ENCODE results near the gene RPP14.
A peak's percentile ranks its signal among the peaks of the same experiment; 100 is the strongest.

Gene RPP14

DNA sequence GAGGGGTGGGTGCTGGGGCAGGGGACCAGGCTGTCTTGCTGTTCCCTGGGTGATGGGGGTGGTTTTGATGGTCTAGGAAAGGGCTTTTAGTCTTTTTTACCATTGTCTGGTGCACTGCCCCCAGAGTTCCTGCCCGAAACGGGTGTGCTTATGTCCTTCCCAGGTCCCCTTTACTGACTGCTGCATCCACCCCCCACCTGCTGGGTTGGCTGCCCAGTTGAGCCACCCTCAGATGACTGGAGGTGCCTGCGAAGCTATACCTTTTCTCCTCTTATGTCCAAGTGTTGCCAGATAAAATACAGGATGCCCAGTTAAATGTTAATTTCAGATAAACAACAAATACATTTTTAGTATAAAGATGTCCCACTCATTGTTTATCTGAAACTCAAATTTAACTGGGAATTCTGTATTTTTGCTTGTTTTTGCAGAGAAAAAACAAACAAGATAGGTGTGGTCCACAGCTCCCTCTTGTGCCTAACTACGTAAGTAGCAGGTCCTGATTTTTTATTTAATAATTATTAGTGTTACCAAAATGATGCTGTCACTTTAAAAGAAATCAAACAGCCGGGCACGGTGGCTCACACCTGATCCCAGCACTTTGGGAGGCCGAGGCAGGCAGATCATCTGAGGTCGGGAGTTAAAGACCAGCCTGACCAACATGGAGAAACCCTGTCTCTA is 6.1 kb upstream of the RPP14 start:
- ATAC-seq, result peak; percentile 57; the same call in 2 of the 3 replicates

DNA sequence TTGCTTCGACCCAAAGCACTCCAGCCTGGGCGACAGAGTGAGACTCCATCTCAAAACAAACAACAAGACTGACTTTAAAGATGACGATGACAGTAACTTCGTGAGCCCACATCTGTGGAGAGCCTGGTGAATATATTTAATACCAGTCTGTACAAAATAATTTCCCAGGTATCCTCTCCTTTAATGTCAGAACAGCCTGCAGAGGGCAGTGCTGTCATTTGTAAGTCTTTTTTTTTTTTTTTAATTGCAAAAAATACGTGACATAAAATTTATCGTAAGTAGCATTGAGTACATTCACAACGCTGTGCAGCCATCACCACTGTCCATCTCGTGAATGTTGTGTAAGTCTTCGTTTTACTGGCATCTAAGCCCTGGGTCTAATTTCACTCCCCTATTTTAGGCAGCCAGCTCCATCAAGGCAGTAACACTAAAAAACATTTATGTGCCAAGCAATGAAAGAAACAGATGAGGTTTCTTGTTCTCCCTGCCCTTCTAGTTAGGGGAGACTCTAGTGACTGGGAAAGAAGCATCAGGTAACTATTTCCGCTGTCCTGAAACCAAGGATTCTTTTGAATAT is 1.7 kb downstream of the RPP14 start:
- no peak for TF ChIP-seq ZFP3 (CRISPR knock-in tag; IDR thresholded peaks at IDR 0.05)
- TF ChIP-seq ESRRG (CRISPR knock-in tag; IDR thresholded peaks at IDR 0.05), result no peak
- TF ChIP-seq, protein P1, sequence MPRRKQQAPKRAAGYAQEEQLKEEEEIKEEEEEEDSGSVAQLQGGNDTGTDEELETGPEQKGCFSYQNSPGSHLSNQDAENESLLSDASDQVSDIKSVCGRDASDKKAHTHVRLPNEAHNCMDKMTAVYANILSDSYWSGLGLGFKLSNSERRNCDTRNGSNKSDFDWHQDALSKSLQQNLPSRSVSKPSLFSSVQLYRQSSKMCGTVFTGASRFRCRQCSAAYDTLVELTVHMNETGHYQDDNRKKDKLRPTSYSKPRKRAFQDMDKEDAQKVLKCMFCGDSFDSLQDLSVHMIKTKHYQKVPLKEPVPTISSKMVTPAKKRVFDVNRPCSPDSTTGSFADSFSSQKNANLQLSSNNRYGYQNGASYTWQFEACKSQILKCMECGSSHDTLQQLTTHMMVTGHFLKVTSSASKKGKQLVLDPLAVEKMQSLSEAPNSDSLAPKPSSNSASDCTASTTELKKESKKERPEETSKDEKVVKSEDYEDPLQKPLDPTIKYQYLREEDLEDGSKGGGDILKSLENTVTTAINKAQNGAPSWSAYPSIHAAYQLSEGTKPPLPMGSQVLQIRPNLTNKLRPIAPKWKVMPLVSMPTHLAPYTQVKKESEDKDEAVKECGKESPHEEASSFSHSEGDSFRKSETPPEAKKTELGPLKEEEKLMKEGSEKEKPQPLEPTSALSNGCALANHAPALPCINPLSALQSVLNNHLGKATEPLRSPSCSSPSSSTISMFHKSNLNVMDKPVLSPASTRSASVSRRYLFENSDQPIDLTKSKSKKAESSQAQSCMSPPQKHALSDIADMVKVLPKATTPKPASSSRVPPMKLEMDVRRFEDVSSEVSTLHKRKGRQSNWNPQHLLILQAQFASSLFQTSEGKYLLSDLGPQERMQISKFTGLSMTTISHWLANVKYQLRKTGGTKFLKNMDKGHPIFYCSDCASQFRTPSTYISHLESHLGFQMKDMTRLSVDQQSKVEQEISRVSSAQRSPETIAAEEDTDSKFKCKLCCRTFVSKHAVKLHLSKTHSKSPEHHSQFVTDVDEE (CRISPR knock-in tag; IDR thresholded peaks at IDR 0.05), result no peak
- no peak for TF ChIP-seq CSDC2 (CRISPR knock-in tag; IDR thresholded peaks at IDR 0.05)
- TF ChIP-seq GLIS3 (CRISPR knock-in tag; IDR thresholded peaks at IDR 0.05), result no peak
- no peak for TF ChIP-seq ZNF565 (CRISPR knock-in tag; conservative IDR thresholded peaks at IDR 0.05; ENCODE audit: low read depth)
- no peak for TF ChIP-seq TOX (CRISPR knock-in tag; IDR thresholded peaks at IDR 0.05; ENCODE audit: borderline replicate concordance)
- ATAC-seq, result peak; percentile 24

More for the DNA sequence above, 6.1 kb upstream of the RPP14 start:
- TF ChIP-seq, protein P2, sequence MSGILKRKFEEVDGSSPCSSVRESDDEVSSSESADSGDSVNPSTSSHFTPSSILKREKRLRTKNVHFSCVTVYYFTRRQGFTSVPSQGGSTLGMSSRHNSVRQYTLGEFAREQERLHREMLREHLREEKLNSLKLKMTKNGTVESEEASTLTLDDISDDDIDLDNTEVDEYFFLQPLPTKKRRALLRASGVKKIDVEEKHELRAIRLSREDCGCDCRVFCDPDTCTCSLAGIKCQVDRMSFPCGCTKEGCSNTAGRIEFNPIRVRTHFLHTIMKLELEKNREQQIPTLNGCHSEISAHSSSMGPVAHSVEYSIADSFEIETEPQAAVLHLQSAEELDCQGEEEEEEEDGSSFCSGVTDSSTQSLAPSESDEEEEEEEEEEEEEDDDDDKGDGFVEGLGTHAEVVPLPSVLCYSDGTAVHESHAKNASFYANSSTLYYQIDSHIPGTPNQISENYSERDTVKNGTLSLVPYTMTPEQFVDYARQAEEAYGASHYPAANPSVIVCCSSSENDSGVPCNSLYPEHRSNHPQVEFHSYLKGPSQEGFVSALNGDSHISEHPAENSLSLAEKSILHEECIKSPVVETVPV (CRISPR knock-in tag; IDR thresholded peaks at IDR 0.05), result no peak
- TF ChIP-seq ESRRG (CRISPR knock-in tag; IDR thresholded peaks at IDR 0.05) (no peak), ZFP30 (CRISPR knock-in tag; IDR thresholded peaks at IDR 0.05) (no peak), ISL1 (CRISPR knock-in tag; IDR thresholded peaks at IDR 0.05) (no peak), ZNF70 (CRISPR knock-in tag; IDR thresholded peaks at IDR 0.05) (no peak)
- TF ChIP-seq, protein P3, sequence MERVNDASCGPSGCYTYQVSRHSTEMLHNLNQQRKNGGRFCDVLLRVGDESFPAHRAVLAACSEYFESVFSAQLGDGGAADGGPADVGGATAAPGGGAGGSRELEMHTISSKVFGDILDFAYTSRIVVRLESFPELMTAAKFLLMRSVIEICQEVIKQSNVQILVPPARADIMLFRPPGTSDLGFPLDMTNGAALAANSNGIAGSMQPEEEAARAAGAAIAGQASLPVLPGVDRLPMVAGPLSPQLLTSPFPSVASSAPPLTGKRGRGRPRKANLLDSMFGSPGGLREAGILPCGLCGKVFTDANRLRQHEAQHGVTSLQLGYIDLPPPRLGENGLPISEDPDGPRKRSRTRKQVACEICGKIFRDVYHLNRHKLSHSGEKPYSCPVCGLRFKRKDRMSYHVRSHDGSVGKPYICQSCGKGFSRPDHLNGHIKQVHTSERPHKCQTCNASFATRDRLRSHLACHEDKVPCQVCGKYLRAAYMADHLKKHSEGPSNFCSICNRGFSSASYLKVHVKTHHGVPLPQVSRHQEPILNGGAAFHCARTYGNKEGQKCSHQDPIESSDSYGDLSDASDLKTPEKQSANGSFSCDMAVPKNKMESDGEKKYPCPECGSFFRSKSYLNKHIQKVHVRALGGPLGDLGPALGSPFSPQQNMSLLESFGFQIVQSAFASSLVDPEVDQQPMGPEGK (CRISPR knock-in tag; IDR thresholded peaks at IDR 0.05; ENCODE audit: borderline replicate concordance), result no peak

DNA sequence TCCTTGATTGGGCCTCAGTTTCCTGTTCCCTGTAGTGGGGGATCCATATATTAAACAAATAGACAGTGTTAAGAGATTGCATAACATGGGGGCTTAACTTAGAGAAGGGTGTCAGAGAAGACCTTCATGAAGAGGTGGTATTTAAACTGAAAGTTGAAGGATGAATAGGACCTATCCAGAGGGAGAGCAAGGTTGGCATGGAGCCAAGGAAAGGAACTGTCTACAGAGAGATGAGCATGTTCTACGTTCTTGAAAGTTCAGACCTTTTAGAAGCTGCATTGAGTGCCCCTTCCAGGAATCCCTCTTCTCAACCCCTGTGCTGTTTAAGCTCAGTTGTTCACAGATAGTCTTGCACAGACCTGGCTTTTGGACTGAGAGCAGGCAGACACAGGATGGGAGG is 2.7 kb downstream of the RPP14 start:
- ATAC-seq, result no peak
- TF ChIP-seq TCF4 (CRISPR knock-in tag; IDR thresholded peaks at IDR 0.05; ENCODE audit: borderline replicate concordance) (no peak), SNAI2 (CRISPR knock-in tag; IDR thresholded peaks at IDR 0.05) (no peak), PPARA (CRISPR knock-in tag; IDR thresholded peaks at IDR 0.05; ENCODE audit: borderline replicate concordance) (no peak), ARNTL (CRISPR knock-in tag; IDR thresholded peaks at IDR 0.05; ENCODE audit: borderline replicate concordance, low read depth) (no peak), ZNF70 (CRISPR knock-in tag; IDR thresholded peaks at IDR 0.05) (no peak), RARB (CRISPR knock-in tag; IDR thresholded peaks at IDR 0.05) (no peak), ESRRG (CRISPR knock-in tag; IDR thresholded peaks at IDR 0.05) (no peak), ZFP3 (CRISPR knock-in tag; IDR thresholded peaks at IDR 0.05) (no peak), TOX (CRISPR knock-in tag; IDR thresholded peaks at IDR 0.05; ENCODE audit: borderline replicate concordance) (no peak), ISL1 (CRISPR knock-in tag; IDR thresholded peaks at IDR 0.05) (no peak), CSDC2 (CRISPR knock-in tag; IDR thresholded peaks at IDR 0.05) (no peak), GLIS3 (CRISPR knock-in tag; IDR thresholded peaks at IDR 0.05) (no peak), ZNF8 (CRISPR knock-in tag; IDR thresholded peaks at IDR 0.05) (no peak)
- TF ChIP-seq, protein P3 (CRISPR knock-in tag; IDR thresholded peaks at IDR 0.05; ENCODE audit: borderline replicate concordance), result no peak
- TF ChIP-seq, protein P4, sequence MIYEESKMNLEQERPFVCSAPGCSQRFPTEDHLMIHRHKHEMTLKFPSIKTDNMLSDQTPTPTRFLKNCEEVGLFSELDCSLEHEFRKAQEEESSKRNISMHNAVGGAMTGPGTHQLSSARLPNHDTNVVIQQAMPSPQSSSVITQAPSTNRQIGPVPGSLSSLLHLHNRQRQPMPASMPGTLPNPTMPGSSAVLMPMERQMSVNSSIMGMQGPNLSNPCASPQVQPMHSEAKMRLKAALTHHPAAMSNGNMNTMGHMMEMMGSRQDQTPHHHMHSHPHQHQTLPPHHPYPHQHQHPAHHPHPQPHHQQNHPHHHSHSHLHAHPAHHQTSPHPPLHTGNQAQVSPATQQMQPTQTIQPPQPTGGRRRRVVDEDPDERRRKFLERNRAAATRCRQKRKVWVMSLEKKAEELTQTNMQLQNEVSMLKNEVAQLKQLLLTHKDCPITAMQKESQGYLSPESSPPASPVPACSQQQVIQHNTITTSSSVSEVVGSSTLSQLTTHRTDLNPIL (CRISPR knock-in tag; IDR thresholded peaks at IDR 0.05; ENCODE audit: low read depth), result no peak
- TF ChIP-seq, protein P5, sequence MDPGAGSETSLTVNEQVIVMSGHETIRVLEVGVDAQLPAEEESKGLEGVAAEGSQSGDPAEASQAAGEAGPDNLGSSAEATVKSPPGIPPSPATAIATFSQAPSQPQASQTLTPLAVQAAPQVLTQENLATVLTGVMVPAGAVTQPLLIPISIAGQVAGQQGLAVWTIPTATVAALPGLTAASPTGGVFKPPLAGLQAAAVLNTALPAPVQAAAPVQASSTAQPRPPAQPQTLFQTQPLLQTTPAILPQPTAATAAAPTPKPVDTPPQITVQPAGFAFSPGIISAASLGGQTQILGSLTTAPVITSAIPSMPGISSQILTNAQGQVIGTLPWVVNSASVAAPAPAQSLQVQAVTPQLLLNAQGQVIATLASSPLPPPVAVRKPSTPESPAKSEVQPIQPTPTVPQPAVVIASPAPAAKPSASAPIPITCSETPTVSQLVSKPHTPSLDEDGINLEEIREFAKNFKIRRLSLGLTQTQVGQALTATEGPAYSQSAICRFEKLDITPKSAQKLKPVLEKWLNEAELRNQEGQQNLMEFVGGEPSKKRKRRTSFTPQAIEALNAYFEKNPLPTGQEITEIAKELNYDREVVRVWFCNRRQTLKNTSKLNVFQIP (CRISPR knock-in tag; IDR thresholded peaks at IDR 0.05; ENCODE audit: borderline replicate concordance, low read depth), result no peak
- TF ChIP-seq, protein P2 (CRISPR knock-in tag; IDR thresholded peaks at IDR 0.05), result no peak

Data from SK-N-SH treated with all-trans-retinoic acid at 6 μM for 48 hours (cell line).